HG02938 (cell line): ENCODE data around the gene CFAP410.

ENCODE experiments used
- ATAC-seq: cut with Tn5 transposase; IDR thresholded peaks from one replicate; pipeline ENCODE4 v1.9.1; 2021; ENCODE audit warnings: mild to moderate bottlenecking, moderate library complexity; ENCODE audit not compliant: unreplicated experiment

Gene CFAP410

DNA sequence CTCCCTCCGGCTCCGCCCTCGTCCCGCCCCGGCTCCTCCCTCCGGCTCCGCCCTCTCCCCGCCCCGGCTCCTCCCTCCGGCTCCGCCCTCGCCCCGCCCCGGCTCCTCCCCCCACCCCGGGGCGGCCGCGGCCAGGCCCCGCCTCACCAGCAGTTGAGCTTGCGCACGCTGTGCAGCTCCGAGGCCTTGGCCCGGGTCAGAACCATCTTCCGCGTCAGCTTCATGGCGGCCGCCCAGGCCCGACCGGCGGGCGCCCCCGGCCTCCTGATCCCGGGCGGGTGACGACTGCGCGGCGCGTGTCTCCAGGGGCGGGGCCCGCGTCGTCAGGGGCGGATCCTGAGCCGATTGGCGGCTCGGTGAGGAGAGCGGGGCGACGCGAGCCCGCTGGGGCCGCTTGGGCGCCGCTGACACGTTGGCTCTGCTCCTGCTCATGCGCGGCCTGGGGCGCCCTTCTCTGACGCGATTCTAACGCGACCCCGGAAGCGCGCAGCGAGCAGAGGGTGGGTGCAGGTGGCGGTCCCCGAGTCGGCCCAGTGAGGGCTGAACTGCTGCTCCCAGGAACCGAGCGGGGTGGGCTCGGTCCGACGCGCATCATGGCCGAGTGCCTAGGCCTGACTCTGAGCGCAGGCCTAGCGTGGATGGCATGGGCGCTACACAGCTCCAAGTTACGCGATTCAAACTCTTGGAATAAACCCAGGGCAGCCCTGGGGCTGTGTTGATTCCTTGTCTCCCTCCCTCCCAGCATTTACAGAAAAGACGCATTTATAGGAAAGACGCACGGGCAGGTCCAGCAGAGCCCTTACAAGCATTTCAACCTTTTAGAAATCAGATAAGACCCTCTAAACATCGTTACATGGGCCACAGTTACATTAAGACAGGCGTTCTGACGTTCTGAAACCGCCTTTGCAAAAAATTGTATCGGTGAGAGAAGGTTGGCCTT lies at the start of gene CFAP410:
CFAP410 (minus strand) TSS at position 420 of the 940 bp plus-strand sequence; CDS start at position 224, 196 bp downstream.
- ATAC-seq = peak; percentile 69

DNA sequence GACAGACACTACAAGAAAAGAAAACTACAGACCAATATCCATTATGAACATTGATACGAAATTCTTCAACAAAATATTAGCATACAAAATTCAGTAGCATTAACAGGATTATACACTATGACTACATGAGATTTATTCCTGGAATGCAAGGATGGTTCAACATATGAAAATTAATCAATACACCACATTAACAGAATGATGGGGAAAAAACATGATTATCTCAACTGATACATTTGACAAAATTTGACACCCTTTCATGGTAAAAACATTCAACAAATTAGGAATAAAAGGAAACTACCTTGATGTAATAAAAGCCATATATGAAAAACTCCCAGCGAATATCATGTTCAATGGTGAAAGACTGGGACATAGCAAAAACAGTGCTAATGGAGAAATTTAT lies 45.8 kb upstream of the CFAP410 start:
- ATAC-seq = no peak

DNA sequence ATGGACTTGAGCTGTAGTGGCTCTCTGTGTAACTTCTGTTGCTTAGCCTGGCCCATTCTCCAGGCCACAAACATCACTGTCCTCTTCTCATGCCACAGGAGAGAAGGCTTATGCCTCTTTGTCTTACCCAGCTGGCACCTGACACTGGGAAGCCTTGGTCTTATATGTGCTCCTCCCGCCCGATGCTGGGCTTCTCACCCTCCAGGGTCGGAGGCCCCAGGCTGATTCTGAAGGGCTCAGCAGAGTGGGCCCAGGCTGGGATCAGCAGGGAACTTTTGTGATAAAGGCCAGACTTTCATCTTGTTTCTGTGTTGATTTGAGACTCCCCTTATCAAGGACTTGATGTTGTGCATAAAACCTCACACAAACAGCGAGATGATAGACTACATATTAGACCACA lies 44.0 kb upstream of the CFAP410 start:
- no peak for ATAC-seq

DNA sequence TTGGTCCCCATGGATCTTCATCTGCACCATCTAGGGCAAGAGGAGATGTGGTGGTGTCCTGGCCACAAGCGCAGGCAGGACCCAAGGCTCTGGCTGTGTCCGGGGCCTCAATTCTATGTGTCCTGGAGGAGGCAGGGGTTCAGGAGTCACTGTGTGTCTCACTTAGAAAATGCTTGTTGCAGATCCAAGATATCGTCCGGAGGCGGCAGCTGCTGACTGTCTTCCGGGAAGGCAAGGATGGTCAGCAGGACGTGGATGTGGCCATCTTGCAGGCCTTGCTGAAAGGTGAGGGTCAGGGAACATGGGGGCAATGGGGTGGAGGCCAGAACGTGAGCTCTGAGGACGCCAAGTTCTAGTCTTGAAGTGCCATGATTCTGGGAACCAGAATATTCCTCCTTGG lies 43.3 kb upstream of the CFAP410 start:
- ATAC-seq = no peak

DNA sequence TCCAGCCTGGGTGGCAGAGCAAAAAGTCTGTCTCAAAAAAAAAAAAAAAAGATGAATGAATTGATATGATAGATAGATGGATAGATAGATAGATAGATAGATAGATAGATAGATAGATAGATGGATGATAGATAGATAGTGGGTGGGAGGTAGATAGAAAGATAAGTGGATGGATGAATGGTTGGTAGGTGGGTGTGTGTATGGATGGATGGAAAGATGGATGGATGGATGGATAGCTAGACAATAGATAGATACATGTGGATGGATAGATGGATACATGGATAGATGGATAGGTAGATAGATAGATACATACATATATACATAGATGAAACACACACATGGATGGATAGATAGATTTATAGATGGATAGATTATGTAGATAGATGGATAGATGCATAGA lies 42.7 kb upstream of the CFAP410 start:
- ATAC-seq = no peak

DNA sequence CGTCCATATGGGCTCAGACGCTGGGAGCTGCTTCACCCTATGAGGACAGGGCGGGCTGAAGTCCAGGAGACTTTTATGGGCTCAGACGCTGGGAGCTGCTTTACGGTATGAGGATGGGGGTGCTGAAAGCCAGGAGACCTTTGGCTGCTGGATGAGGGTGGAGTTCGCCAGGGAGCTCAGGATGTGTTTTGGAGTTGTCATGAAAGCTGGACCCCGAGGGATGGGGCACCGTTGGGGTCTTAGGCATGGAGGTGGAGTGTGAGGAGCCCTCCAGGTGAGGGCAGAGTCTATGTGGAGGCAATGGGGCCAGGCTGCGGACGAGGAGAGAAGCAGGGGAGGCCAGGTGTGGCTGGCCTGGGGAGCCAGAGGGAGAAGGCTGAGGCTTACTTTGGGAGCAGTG lies 41.7 kb upstream of the CFAP410 start:
- no peak for ATAC-seq

DNA sequence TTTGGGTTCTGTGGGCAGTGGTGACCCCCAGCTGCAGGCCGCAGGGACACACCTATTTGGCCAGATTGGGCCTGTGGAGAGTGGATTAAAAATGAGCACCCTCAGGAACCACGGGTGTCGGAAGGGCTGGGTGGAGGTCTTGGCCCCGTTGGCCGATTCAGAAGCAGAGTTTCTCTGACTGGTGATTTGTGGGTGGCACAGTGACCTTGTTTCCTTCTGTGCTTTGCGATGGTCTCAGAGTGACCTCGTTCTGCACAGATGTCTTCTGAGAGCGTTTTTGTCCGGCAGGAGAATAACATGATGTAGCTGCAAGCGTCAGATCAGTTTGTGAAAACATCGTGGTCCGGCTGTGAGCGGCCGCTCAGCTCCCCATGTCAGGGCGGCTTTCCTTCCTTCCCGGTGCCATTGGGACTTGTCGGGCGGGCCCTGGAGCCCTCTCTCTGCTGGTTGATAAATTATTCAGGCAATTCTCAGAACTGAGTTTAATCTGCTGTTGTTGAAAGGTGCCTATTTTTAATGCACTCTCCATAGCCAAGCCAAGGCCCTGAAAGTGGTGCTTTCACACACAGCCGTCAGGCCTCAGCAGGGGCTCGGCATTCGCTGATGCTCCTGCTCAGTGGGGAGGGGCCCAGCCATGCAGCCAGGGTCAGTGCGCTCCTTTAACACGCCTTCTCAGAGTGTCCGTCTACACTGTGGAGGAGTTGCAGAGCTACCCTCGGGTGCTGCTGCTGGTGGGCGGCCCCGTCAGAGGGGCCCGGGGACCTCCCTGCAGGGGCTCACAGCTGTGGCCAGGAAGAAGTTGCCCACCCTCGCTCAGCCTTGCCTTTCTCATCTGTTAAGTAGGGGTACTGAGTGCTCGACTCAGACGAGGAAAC lies 41.0 kb upstream of the CFAP410 start:
- no peak for ATAC-seq

DNA sequence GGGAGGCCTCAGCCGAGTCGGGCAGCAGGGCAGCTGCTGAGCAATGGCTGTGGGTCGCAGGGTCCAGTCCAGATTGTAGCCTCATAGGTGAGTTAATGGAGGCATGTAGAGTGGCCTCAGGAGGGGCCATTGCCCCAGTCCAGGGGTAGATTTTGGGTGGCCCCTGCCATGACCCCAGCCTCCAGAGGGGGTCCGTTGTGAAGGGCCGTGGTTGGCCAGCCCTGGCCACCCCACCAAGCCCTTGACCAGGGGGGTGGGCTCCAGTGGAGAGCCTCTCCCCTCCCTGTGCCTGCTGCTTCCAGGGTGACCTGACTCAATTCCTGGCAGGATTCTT lies 40.3 kb upstream of the CFAP410 start:
- ATAC-seq = no peak

DNA sequence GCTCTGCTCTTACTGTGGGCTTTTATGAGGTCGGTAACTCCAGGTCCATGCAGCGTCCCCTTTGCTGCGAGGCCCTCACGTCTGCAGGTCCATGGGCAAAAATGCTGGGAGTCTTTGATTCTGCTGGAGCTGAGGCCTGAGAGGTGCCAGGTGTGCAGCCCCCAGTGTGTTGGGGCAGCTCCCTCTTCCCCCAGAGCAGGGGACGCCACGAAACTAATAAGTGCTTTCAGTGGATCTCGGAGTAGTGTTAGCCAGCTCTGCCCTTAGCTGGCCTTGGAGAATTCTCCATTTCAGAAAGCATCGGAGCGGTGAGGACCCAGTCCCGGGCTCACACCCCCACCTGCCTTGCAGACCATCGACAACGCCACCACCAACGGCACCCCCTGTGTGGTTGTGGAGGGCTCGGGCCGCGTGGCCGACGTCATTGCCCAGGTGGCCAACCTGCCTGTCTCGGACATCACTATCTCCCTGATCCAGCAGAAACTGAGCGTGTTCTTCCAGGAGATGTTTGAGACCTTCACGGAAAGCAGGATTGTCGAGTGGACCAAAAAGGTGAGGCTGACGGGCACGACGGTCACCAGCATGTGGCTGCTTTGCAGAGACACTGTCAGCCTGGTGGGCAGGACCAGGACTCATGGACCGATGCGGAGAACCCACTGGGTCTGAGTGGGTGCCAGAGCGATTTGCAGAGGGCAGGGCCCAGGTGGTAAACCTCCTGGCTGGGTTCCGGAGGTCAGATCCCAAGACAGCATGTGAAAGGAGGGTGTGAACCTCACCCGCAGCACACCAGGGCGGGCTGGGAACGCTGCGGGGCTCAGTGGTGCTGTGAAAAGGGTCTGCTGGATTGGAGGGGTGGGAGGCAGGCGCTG lies 39.7 kb upstream of the CFAP410 start:
- no peak for ATAC-seq

DNA sequence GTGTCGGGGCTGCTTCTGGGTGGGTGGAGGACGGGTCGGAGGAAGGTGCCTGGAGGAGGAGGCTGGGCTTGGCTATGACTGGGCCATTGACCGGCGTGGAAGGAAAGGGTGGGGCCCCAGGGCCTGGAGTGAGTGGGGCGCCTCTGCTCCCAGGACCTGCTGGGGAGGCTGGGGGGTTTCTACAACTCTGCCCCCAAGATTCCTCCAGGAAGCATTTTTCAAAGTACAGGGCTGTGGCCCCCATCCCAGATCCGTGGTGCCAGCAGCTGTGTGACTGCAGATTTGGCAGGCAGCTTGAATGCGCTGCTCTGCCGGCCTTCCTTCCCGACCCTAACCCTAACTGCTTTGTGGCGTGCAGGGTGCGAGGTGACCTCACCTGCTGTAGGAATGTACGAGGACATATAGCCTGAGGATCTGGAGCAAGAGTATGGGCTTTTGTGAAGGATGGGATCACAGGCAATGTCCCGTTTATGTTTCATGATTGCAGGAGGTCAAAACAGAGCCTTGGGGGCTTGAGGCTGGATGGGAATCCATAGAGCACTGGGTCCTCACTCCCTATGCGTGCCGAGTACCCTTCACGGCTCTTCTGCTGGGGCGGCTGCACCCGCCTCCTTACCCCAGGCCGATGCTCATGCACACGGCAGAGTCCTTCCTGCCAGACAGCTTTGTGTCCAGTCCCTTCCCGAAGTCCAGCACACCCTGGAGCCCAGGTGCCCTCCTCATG lies 38.9 kb upstream of the CFAP410 start:
- ATAC-seq = no peak

DNA sequence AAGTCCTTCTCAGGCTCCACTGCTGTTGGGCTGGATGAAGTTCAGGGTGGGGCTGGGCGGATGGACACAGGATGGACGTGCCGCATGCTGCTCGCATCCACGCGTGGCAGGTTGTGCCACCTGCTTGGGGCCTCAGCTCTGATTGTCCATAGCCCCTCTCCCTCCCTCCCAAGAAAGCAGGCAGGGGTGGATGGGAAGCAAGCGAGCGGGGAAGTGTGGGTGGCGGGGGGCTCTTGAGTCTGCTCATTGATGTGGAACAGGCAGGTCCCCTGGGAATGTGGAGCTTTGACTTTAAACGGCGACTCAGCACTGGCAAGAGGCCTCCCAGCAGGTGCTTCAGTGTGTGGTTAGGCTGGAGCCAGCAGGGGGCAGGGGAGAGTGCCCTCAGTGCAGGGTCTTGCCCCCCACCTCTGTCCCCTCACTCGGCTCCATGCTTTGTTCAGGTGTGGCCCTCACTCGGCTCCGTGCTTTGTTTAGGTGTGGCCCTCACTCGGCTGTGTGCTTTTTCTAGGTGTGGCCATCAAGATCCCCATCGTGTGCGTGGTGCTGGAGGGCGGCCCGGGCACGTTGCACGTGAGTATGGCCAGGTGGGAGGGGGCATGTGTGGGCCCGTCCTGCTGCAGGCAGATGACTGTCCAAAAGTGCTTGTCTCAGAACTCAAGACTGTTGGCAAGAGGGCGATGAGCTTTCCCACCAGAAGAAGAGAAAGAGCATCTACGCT lies 38.2 kb upstream of the CFAP410 start:
- no peak for ATAC-seq

DNA sequence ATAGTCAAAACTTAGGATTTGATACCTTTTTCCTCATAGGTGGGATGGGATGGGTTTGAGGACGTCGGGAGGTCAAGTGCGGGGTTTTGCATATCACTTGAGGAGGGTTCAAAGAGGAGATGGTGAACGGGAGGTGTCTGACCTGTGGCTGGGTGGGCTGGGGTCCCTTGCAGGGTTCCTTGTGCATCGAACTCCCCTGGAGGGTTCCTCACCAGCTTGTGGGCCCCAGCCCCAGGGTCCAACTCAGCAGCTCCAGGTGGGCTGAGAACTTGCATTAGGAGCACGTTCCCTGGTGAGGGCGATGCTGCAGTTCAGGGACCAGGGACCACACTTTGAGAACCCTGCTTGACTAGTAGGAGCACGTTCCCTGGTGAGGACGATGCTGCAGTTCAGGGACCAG lies 37.4 kb upstream of the CFAP410 start:
- no peak for ATAC-seq

DNA sequence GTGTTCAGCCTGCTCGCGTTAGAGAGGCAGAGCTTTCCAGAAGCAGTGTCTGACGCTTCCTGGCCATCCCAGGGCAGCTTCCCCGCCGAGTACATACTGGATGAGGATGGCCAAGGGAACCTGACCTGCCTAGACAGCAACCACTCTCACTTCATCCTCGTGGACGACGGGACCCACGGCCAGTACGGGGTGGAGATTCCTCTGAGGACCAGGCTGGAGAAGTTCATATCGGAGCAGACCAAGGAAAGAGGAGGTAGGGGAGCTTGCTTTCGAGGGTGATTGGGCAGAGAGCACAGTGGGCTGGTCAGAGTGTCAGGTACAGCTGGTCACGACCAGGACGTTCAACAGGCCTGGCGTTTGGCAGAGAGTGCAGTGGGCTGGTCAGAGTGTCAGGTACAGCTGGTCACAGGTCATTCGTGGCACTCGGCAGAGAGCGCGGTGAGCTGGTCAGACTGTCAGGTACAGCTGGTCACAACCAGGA lies 36.6 kb upstream of the CFAP410 start:
- no peak for ATAC-seq

DNA sequence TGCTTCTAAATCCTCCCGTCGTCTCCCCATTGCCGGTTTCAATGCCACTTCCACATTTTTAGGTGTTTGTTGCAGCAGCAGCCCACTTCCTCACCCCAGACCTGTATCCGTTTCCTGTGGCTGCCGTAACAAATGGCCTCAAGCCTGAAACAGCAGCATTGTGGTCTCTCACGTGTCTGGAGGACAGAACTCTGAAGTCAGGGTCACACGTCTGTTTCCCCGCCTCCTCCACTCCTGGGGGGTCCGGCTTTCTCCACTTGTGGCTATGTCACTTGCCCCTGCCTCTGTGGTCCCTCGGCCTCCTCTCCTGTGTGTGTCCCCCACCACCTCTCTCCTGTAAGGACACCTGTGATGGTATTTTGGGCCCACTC lies 36.1 kb upstream of the CFAP410 start:
- ATAC-seq = no peak

DNA sequence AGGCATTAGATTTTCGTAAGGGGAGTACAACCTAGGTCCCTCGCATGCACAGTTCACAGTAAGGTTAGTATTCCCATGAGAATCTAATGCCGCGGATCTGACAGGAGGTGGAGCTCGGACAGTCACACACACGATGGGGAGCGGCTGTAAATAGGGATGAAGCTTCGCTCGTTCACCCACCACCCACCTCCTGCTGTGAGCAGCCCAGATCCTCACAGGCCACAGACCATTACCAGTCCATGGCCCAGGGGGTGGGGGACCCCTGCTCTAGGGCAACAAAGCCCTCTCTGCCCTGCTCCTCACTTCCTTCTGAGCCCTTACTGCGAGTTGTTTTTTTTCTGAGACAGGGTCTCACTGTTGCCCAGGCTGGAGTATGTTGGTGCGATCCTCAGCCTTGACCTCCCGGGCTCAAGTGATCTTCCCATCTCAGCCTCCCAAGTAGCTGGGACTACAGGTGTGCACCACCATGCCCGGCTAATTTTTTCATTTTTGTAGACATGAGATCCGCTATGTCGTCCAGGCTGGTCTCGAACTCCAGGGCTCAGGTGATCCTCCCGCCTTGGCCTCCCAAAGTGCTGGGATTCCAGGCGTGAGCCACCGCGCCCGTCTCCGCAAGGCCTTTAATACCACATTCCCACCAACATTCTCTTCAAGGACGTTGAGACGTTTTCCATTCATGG lies 35.6 kb upstream of the CFAP410 start:
- ATAC-seq = no peak

DNA sequence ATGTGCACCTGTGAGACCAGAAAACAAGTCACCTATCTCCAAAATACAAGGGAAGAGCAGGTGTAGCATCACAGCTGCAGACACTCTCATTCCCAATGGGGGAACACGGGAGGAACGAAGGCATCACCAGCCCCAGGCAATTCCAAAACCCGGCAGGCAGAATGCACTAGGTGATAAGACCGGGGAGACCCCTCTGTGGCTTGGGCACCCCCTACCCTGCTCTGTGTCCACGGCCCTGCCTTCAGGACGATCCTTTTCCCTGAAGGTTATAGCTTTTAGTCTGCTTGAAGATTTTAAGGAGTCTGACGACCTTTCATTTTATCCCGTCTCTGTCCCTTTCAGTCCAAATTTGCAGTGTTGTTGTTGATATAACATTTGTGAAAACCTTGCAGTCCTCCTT lies 33.4 kb upstream of the CFAP410 start:
- ATAC-seq = no peak

DNA sequence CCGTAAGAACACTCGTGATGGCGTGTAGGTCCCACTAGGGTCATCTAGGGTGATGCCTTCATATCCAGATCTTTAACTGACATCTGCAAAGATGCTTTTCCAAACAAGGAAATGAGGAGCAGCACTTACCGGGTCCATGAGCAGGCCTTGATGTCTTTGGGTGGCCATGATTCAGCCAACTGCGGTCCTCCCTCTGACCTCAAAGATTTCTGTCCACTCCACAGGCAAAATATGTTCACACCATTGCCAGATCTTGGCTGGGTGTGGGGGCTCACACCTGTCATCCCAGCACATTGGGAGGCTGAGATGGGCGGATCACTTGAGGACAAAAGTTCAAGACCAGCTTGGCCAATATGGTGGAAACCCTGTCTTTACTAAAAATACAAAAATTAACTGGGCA lies 32.4 kb upstream of the CFAP410 start:
- no peak for ATAC-seq

DNA sequence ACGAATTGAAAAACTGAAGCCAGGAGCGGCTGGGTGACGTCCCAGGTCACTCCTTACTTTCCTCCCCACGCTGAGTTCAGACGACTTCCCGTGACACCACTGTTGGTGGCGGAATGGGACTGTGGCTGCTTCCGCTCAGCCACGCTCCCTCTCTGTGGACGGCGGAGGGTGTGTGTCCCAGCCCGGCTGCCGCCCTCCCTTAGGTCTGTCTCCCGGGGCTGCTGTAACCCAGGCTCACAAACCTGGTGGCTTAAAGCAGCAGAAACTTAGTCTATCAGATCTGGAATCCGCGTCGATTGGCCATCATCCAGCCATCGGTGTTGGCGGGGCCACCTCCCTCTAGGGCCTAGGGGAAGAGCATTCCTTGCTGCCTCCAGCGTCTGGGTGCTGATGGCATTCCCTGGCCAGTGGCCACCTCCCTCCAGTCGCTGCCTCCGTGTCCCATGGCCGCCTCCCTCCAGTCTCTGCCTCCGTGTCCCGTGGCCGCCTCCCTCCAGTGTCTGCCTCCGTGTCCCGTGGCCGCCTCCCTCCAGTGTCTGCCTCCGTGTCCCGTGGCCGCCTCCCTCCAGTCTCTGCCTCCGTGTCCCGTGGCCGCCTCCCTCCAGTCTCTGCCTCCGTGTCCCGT lies 31.7 kb upstream of the CFAP410 start:
- no peak for ATAC-seq
